Fibroblast of villous mesenchyme (primary cell): Measurements from ENCODE around the gene SP4. TPM values are rescaled to one million over a fixed set of nuclear protein-coding genes. Genes with fewer than 3 reads are reported as not detected.
A peak's percentile ranks its signal among the peaks of the same experiment; 100 is the strongest.

Source experiments
- DNase-seq: peaks from one replicate; pipeline ENCODE4 v3.0.0-alpha.2; 2010; ENCODE audit warnings: low read depth
- H3K4me3 ChIP-seq: 2 replicates; pipeline ENCODE4 v1.5.1; 2011; ENCODE audit warnings: low read depth, mild to moderate bottlenecking, low read length
- total RNA-seq: library from RNA; depleted of rRNA; stranded (reverse); fragments of >200 nt; gene quantifications from 2 replicates; pipeline ENCODE4 v1.2.3, GENCODE V29; 2012
- TF ChIP-seq, protein P1 (sequence below): IDR thresholded peaks from 2 replicates; pipeline ENCODE4 v1.5.1; 2012; ENCODE audit warnings: low read depth, mild to moderate bottlenecking, low read length; ENCODE audit not compliant: insufficient read depth

The SP4 gene
- total RNA-seq, 1 donor, result 3.9 TPM

DNA sequence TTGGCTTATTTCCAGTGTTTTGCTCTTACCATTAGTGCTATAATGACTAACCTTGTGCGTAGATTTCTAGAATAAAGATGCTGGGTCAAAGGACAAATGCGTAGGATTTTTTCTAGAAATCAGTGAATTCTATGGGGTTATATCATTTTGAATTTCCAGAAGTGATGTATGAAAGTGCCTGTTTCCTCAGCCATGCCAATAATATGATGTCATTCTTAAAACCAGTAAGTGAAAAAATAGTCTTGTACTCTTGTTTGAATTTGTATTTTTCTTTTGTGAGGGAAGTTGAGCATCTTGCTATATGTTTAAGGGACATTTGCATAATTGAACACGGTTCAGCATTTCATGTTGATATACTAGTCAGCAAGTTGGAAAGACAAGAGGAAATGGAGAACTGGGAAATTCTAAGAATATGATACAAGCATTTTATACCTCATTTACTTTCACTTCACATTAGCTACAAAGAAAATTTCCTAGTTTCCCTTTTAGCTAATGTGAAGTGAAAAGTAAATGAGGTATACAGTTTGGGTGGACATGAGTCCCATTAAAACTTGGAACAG, 111.1 kb downstream of the SP4 start:
- no peak overlapping the region for H3K4me3 ChIP-seq
- no peak for DNase-seq
- TF ChIP-seq, protein P1, sequence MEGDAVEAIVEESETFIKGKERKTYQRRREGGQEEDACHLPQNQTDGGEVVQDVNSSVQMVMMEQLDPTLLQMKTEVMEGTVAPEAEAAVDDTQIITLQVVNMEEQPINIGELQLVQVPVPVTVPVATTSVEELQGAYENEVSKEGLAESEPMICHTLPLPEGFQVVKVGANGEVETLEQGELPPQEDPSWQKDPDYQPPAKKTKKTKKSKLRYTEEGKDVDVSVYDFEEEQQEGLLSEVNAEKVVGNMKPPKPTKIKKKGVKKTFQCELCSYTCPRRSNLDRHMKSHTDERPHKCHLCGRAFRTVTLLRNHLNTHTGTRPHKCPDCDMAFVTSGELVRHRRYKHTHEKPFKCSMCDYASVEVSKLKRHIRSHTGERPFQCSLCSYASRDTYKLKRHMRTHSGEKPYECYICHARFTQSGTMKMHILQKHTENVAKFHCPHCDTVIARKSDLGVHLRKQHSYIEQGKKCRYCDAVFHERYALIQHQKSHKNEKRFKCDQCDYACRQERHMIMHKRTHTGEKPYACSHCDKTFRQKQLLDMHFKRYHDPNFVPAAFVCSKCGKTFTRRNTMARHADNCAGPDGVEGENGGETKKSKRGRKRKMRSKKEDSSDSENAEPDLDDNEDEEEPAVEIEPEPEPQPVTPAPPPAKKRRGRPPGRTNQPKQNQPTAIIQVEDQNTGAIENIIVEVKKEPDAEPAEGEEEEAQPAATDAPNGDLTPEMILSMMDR, result no peak

DNA sequence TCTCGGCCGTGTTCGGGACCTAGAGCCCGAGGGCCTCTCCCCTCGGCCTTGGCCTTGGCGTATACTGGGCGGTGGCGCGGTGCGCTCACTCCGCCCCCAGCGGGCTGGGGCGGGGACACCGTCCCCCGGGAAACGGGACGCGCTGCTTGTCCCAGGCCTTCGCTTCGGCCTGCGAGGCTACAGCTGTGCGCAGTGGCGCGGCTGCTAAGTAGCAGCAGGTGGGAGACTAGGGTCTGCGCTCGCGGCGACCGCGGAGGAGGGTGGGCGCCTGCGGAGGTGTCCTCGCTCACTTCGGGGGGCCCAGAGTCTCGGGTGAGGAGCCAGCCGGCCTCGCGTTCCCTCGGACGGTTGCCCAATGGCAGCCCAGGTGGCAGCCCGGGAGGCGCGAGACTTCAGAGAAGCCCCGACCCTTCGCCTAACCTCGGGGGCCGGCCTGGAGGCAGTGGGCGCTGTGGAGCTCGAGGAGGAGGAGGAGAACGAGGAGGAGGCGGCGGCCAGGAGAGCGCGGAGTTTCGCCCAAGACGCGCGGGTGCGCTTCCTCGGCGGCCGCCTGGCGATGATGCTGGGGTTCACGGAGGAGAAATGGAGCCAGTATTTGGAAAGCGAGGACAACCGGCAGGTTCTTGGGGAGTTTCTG, 115.1 kb downstream of the SP4 start, which contains the start of gene DNAH11:
Gene DNAH11, plus strand, starts transcription at position 149 of the 637 bp plus-strand sequence. Its CDS starts 207 bp downstream, at position 356.
- H3K4me3 ChIP-seq, result peak within 1 kb of the TSS; percentile 50
- DNase-seq, result peak; percentile 14
- TF ChIP-seq, protein P1, result no peak

- TF ChIP-seq, protein P1, result no peak
- peak overlapping the region; percentile 50 for H3K4me3 ChIP-seq
- peak; percentile 2 for DNase-seq
These were observed 115.8 kb downstream of the SP4 start for GRCh38 chr7:21543528-21544302.

GRCh38 chr7:21544303-21544656, 116.4 kb downstream of the SP4 start:
- no peak for DNase-seq
- TF ChIP-seq, protein P1, result no peak
- H3K4me3 ChIP-seq, result no peak overlapping the region

DNA sequence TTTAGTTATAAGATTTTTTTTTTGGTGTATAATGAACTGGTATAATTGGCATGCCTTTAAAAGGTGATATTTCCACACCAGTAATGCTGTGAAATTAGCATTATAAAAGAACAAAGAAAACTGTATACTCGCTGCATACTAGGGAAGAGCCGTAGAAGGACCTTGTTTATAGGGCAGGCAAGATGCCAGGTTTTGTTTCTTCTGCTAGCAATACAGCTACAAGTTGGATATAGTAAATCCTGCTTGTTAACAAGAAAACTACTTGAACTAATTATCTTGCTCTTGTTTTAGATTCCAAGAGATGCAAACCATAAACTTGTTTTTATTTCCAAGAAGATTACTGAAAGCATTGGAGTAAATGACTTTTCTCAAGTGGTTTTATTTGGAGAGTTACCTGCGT, 116.8 kb downstream of the SP4 start:
- peak; percentile 22 for DNase-seq
- TF ChIP-seq, protein P1, result no peak
- H3K4me3 ChIP-seq, result no peak overlapping the region

GRCh38 chr7:21547501-21547900, 119.6 kb downstream of the SP4 start:
- TF ChIP-seq, protein P1, result no peak

More at GRCh38 chr7:21547501-21547900, 119.6 kb downstream of the SP4 start:
- H3K4me3 ChIP-seq, result no peak overlapping the region
- DNase-seq, result no peak
